SU-DHL-6 (cell line): ENCODE results near the gene LGALS4.
"Not testable (repeated sequence)": the region's sequence is repeated elsewhere in the genome, so short reads cannot be mapped to it uniquely, and the experiment has no call there.

Experiments used
- H2AFZ ChIP-seq: fragments of 200-600 bp; sonication (generic); 2 replicates; pipeline ENCODE4 v1.6.1; 2014; ENCODE audit warnings: low read depth, mild to moderate bottlenecking, moderate library complexity, mixed read lengths, antibody characterized with exemption, low read length; ENCODE audit not compliant: severe bottlenecking
- H3F3A ChIP-seq: fragments of 200-600 bp; shearing (Covaris generic); 2 replicates; pipeline ENCODE4 v1.6.0; 2016; ENCODE audit warnings: antibody characterized with exemption, mild to moderate bottlenecking; ENCODE audit not compliant: insufficient read depth
- H3K27ac ChIP-seq: fragments of 200-600 bp; sonication (generic); 2 replicates; pipeline ENCODE4 v1.5.1; 2016; ENCODE audit warnings: low read depth, mild to moderate bottlenecking, low read length, moderate library complexity, mixed read lengths
- H3K27me3 ChIP-seq: fragments of 200-600 bp; sonication (generic), shearing (Covaris generic); 2 replicates; pipeline ENCODE4 v1.6.0; 2014; ENCODE audit warnings: mild to moderate bottlenecking, low read length
- H3K36me3 ChIP-seq: fragments of 200-600 bp; sonication (generic); 2 replicates; pipeline ENCODE4 v1.6.1; 2014; ENCODE audit warnings: mild to moderate bottlenecking, low read length, mixed read lengths
- H3K4me2 ChIP-seq: fragments of 300-600, 200-600 bp; shearing (Covaris generic), sonication (generic); 2 replicates; pipeline ENCODE4 v1.6.0; 2014; ENCODE audit warnings: low read length, low read depth, mild to moderate bottlenecking; ENCODE audit not compliant: poor library complexity, severe bottlenecking
- H3K4me3 ChIP-seq: fragments of 200-600 bp; sonication (generic); 2 replicates; pipeline ENCODE4 v1.5.1; 2014; ENCODE audit warnings: antibody characterized with exemption, low read length, mild to moderate bottlenecking, mixed read lengths; ENCODE audit not compliant: insufficient read depth, poor library complexity, severe bottlenecking
- H3K79me2 ChIP-seq: fragments of 200-600 bp; sonication (generic); 2 replicates; pipeline ENCODE4 v1.6.1; 2014; ENCODE audit warnings: mild to moderate bottlenecking, low read length, moderate library complexity; ENCODE audit not compliant: insufficient read depth
- H3K9ac ChIP-seq: fragments of 200-600 bp; sonication (generic); 2 replicates; pipeline ENCODE4 v1.7.0; 2014; ENCODE audit warnings: mild to moderate bottlenecking, low read length
- H3K9me2 ChIP-seq: fragments of 200-600 bp; sonication (generic); replicated peaks from 2 replicates; pipeline ENCODE4 v1.6.1; 2014; ENCODE audit warnings: low read length; ENCODE audit not compliant: insufficient read depth
- H3K9me3 ChIP-seq: fragments of 200-600 bp; sonication (generic); 2 replicates; pipeline ENCODE4 v1.6.1; 2014; ENCODE audit warnings: low read length, mixed read lengths; ENCODE audit not compliant: insufficient read depth
- H4K20me1 ChIP-seq: fragments of 200-600 bp; sonication (generic); 2 replicates; pipeline ENCODE4 v1.6.1; 2014; ENCODE audit warnings: low read depth, mild to moderate bottlenecking, antibody characterized with exemption, low read length, moderate library complexity, mixed read lengths
- CTCF ChIP-seq: fragments of 200-600 bp; sonication (generic); IDR thresholded peaks from one replicate; pipeline ENCODE4 v1.5.1; 2017; ENCODE audit warnings: antibody characterized with exemption, mild to moderate bottlenecking, low read length, moderate library complexity; ENCODE audit not compliant: insufficient read depth, poor library complexity, severe bottlenecking
- EZH2phosphoT487 ChIP-seq: fragments of 200-600 bp; sonication (generic), shearing (Covaris generic); conservative IDR thresholded peaks from 2 replicates; pipeline ENCODE4 v1.6.1; 2018; ENCODE audit warnings: mild to moderate bottlenecking, antibody characterized with exemption, low read length, moderate library complexity, mixed read lengths

LGALS4 gene

GRCh38 chr19:38793671-38794070, 19.1 kb downstream of the LGALS4 start:
- H3K4me3 ChIP-seq, result no peak overlapping the region
- TF ChIP-seq EZH2phosphoT487 (no peak), CTCF (no peak)

GRCh38 chr19:38793177-38793576, 19.6 kb downstream of the LGALS4 start:
- TF ChIP-seq EZH2phosphoT487 (no peak), CTCF (no peak)
- Histone ChIP-seq H3K27ac (no peak overlapping the region), H3F3A (no peaks in the 10 kb centered on the region), H2AFZ (no peak overlapping the region), H3K9me2 (no peaks in the 10 kb centered on the region), H4K20me1 (no peaks in the 10 kb centered on the region), H3K36me3 (no peaks in the 10 kb centered on the region), H3K79me2 (no peaks in the 10 kb centered on the region), H3K9ac (no peak overlapping the region), H3K4me2 (no peak overlapping the region), H3K4me3 (no peak overlapping the region), H3K9me3 (no peaks in the 10 kb centered on the region), H3K27me3 (no peaks in the 10 kb centered on the region)

More at GRCh38 chr19:38793671-38794070, 19.1 kb downstream of the LGALS4 start:
- H3K79me2 ChIP-seq, result no peaks in the 10 kb centered on the region
- H3K4me2 ChIP-seq, result no peak overlapping the region
- no peak overlapping the region for H2AFZ ChIP-seq
- no peaks in the 10 kb centered on the region for H3K9me2 ChIP-seq
- no peaks in the 10 kb centered on the region for H3F3A ChIP-seq
- no peaks in the 10 kb centered on the region for H3K9me3 ChIP-seq
- no peak overlapping the region for H3K27ac ChIP-seq
- no peaks in the 10 kb centered on the region for H4K20me1 ChIP-seq
- H3K36me3 ChIP-seq, result no peaks in the 10 kb centered on the region
- H3K27me3 ChIP-seq, result no peaks in the 10 kb centered on the region
- no peak overlapping the region for H3K9ac ChIP-seq

GRCh38 chr19:38792250-38793111, 20.3 kb downstream of the LGALS4 start:
- H3K4me3 ChIP-seq, result no peak overlapping the region
- H3K4me2 ChIP-seq, result no peak overlapping the region
- no peaks in the 10 kb centered on the region for H3K79me2 ChIP-seq
- no peaks in the 10 kb centered on the region for H3K9me2 ChIP-seq
- no peaks in the 10 kb centered on the region for H3K27me3 ChIP-seq
- no peaks in the 10 kb centered on the region for H3K9me3 ChIP-seq
- H3K9ac ChIP-seq, result no peak overlapping the region
- no peak overlapping the region for H3K27ac ChIP-seq
- H2AFZ ChIP-seq, result no peak overlapping the region
- no peaks in the 10 kb centered on the region for H3K36me3 ChIP-seq
- H3F3A ChIP-seq, result no peaks in the 10 kb centered on the region
- no peaks in the 10 kb centered on the region for H4K20me1 ChIP-seq
- TF ChIP-seq EZH2phosphoT487 (no peak), CTCF (no peak)

GRCh38 chr19:38791451-38792064, 21.2 kb downstream of the LGALS4 start:
- H3K9ac ChIP-seq, H3K79me2 ChIP-seq, H3K9me3 ChIP-seq, H3K4me3 ChIP-seq, H3K27me3 ChIP-seq, H3K9me2 ChIP-seq, H2AFZ ChIP-seq, H3F3A ChIP-seq, H3K27ac ChIP-seq, H3K4me2 ChIP-seq, H4K20me1 ChIP-seq, H3K36me3 ChIP-seq: not testable (repeated sequence)

- not testable (repeated sequence) for H3K79me2 ChIP-seq, H3K4me3 ChIP-seq, H3K27me3 ChIP-seq, H3F3A ChIP-seq, H3K36me3 ChIP-seq, H3K9me3 ChIP-seq, H3K4me2 ChIP-seq, H2AFZ ChIP-seq, H3K9ac ChIP-seq, H3K27ac ChIP-seq, H3K9me2 ChIP-seq, H4K20me1 ChIP-seq
Observed at GRCh38 chr19:38790507-38791403, 22.0 kb downstream of the LGALS4 start.
